NCI-H187 treated with DMSO at 0.1 percent for 48 hours (cell line): ENCODE measurements around the gene KCNQ5.

ENCODE experiments used
- DNase-seq: peaks from one replicate; lab custom pipeline; 2025; lab: John Stamatoyannopoulos, UW

The KCNQ5 gene

DNA sequence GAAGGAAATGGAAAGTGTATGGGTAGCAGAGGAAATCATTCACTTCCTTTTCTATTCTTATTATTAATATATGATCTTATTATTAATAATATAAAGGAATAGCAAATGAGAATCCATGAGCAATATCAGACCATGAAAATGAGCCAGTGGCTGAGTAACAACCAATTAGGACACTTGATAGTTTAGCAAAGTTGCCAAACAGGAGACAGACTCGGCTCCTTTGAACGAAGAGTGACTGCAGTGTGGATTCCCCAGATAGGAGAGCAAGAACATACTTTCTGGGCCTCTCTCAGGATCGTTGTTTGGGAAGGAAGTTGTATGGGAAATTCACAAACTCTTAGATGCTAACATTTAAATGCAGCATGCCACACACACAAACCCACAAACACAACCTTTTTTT, 381.4 kb downstream of the KCNQ5 start:
- DNase-seq: no peak

DNA sequence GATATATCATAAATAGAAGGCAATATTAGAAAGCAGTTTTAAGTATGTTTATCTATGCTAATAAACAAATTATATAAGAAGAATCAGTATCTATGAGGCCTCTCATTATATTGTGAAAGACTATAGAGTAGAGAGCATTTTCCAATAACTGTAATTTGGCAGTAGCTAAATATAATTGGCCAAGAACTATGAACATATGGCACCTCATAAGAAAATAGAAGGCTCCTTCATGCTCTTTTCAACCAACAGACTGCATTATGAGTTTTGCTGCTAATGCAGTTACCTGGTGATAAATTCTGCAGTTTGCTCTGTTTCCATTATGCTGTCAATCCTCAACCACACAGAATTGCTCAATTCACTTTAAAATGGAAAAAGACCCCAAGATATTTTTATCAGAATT, 382.4 kb downstream of the KCNQ5 start:
- no peak for DNase-seq

DNA sequence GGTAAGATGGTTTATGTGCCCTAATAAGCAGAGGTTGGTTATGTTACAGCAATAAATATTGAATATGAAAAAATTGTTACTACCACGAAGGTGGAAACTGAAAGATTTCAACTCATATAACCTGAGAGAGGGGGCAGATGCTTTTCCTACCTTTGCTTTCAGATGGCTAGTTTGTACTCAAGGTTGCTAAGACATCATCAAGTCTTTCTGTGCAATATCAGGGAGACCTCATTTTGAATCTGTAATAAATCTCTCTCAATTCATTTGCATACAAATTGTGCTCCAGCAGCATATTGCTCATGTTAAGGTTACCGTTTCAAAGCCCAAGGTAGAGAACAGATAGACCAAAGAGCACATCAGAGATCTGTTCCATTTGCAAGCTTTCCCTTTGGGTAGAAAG, 383.0 kb downstream of the KCNQ5 start:
- DNase-seq: no peak

DNA sequence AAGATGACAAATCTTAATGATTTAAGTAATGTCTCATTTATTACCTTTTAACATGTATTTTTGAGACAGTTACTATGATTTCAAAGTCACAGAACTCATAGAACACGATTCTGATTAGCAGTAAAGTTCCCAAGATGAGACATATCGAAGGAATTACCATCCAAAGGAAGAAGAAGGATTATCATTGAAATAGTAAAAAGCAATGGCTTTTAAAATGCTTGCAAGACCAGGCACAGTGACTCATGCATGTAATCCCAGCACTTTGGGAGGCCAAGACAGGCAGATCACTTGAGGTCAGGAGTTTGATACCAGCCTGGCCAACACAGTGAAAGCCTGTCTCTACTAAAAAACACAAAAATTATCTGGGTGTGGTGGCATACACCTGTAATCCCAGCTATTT, 384.3 kb downstream of the KCNQ5 start:
- DNase-seq: no peak

DNA sequence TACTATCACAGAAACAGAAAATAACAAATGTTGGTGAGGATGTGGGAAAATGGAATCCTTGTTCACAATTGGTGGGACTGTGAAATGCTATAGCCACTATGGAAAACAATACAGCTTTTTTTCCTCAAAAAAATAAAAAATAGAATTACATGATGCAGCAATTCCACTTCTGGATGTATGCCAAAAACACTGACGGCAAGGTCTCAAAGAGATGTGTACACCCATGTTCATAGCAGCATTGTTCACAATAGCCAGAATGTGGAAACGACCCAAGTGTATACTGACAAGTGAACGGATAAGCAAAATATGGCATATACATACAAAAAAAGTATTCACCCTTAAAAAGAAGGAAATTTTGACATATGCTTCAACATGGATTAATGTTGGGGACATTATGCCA, 390.1 kb downstream of the KCNQ5 start:
- DNase-seq: no peak

DNA sequence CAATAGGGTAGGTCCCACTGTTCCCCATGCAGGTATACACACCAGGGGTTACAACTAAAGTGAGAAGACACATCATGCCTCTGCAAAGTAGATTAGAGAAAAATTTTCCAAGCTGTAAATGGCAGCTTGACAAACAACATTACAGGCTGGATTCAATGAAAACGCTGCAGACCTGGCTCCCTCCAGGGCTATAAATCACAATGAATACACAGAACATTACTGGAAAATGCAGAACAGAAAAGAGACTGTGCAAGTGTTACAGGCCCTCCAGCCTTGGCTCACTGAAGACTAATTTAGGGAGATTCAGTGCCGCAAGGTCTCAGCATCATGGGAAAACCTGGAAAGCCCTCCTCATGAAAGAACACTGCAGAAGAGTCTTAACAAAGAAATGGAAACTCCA, 395.6 kb downstream of the KCNQ5 start:
- DNase-seq: no peak

DNA sequence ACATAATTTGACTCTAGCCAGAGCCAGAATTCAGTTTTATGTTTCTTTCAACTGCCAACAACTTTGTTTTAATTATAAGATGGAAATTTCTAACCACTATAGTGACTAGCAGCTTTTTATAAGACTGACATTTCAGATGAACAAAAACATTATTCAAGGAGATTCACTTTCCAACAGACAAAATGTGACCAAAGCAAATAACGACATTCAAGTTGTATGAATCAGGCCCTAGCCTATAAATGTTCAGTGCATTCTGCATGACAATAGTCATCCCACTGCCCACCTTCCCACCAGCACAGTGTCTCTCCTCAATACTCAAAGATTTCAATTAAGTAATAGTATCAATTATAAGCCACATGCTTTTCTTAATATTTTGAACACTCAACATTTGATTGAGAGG, 402.7 kb downstream of the KCNQ5 start:
- no peak for DNase-seq

DNA sequence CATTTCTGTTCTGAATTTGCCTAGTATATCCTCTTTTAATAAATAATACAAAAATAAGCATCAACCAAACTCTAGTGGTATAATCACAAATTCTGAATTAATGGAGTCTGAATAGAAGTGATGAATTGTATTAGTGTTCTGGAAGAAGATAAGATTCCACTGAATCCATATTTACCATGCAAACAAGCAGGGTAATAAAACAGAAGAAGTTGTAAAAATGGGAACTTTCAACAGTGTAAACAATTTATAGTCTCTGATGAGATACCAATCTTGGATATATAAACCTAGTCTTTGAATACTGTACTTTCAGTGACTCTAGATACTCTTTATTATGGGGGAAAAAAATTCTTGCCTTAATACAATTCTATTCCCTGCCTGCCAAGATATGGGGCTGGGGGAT, 405.8 kb downstream of the KCNQ5 start:
- no peak for DNase-seq

DNA sequence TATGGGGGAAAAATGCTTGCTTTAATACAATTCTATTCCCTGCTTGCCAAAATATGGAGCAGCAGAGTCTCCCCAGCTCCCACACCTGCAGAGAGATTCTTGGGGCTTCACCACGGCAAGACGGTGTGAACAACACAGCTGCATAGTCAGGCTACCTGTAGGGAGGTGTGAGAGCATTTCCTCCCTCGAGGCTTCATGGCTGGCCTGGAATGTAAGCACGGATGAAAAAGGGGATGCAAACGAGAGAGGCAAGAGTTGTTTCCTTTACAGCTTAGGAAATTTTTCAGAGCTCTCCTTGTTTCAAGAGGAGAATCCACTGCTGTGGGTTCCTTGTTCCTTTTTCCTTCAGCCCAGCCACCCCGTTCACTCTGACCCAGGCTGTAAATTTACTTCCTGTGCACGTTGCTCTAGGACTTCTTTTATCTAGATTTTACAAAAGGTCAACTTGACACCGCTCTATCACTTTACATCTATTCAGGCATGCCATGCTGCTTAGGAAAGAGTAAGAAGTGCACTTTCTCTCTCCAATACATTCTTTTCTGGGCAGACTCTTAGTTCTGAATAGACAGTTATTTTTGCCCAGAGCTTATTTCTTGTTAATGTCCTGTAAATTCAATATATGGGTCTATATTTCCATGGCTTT, 406.4 kb downstream of the KCNQ5 start:
- DNase-seq: no peak

DNA sequence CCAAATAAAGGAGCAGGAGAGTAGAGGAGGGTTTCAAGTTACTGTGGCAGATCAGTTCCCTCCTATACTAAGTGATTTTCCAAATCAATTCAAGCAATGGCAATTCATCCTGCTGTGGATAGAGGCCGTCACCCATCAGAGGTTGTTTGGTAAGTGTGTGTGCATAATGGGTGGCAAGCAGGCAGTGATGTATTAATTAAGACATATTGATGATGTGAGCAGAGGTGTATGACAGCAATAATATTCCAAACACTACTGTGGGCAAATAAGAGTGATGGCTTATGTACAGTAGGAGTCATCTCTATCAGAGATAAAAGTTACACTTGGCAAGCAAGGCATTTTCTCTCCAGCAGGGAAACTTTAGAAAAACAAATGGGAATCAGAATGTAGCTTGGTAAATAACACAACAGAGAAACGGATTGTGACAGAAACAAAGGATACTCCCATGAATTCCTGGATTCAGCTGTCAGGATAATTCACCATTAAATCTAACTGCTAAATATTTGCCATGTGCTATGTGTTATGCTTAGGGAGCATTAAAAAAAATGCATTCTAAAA, 407.1 kb downstream of the KCNQ5 start:
- DNase-seq: no peak

DNA sequence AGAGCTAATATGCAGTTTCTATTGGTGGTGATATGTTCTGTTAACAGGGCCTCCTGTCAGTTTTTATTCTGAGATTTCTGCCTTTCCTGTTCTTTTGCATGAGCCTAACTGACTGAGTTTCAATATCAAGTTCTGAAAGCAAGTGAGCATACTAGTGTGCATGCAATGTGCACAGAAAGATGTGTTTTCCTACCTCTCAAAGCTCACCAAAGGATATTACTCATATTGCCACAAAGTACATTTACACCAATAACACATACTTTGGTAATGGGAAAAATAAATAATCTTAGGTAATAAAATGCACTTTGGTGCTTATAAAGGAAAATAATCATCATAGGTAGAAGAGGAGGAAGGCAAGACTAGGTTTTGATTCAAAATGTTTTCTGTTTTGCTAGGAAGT, 408.4 kb downstream of the KCNQ5 start:
- DNase-seq: no peak

DNA sequence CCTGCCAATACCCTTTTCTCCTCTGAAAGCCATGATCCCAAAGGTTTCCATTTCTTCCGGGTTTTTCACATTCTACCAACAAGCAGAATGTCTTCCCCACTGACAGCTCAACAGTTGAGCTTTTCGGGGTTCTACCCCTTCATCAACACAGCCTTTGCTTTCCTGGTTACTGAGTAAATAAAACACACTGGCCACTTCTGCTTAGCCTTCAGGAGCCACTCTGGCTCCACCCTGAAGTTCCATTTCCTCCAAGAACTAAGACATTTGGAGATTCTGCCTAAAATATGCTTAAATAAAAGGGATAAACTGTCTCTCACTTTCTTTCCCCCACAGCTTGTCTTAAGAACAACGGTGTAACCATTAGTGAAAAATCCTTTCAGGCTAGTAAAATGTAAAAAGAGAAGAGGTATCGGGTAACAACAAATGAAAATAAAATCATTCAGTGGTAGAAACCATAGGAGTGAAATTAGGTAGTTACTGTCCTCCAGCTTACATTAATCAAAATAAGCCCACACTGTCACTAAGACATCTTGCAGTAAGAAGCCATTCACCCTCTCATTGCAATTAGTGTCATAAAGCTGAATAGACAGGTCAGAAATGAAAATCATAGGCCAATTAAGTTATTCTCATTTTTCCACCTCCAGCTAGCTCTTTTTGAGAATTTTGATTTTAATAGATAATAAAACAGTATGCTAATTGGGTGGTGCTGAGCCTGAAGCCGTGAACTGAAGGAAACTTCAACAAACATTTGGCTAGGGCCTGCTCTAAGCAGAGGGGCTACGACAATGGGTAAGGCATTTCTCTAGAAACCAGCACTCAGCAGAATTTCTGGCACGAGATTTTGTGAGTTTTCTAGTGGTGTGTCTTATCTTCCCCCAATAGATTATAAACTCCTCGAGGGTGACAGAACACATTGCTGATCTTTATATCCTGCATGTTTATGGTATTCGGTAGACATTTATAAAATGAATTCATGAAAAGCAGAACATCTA, 409.2 kb downstream of the KCNQ5 start:
- no peak for DNase-seq

DNA sequence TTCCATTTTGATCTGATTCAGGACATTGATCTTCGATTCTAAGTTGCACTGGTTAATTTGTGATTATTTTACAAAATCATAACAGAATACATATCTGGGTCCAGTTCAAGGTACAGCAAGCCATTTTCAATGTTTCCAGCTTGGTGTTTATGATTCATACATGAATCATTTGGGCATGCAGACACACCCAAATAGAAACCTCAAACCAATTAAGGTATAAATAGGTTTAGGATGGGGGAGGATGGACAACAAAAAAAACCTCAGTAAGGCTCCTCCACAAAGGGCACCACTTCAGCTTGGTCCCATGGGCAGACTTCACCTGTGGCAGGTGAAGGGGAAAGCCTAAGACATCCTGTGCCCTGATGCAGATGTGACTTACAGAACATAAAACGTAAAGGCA, 410.7 kb downstream of the KCNQ5 start:
- DNase-seq: no peak

DNA sequence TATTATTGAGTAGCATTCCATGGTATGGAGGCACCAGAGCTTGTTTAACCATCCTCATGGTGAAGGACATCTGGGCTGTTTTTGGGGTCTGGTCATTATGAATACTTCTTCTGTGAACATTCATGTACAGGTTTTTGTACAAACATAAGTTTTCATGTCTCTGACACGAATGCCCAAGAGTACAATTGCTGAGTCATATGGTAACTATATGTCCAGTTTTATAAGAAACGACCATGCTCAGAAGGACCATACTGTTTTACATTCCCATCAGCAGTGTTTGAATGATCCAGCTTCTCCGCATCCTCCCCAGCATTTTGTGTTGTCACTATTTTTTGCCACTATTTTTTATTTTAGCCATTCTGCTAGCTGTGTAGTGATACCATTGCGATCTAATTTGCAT, 414.8 kb downstream of the KCNQ5 start:
- no peak for DNase-seq

DNA sequence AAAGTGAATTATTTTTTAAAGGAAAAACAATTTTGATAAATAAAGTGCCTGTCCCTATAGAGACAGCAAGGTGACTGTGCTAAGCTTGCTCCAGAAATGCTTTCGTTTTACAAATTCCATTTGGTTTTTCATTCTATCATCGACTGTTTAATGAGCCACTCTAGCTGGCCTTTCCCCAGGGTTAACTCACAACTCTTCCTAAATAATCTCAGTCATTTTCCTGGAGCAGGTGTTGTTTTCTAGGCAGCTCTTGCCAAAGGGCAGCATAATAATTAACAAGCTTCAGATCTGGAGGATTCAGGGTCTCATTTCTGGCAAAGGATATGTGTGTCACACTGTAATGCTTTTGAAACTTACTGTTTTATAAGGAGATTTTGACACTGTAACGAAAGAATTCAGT, 419.2 kb downstream of the KCNQ5 start:
- DNase-seq: no peak

DNA sequence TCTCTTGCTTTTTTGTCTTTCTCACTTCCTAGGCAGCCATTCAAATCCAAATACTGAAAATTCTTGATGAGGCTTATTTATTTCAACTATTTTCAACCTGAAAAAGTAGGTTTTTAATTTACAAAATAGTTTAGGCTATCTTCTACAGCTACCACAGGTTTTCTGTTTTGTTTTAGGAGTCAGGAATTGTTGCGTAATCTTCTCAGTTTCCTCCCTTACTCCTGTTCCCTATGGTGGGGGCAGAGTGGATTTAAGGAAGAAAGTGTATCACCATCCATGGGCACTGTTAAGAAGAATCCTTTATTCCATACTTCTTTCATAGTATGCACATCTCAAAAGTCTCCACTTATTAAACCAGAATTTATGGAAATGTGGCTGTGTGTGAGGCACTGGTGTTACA, 421.0 kb downstream of the KCNQ5 start:
- DNase-seq: no peak

DNA sequence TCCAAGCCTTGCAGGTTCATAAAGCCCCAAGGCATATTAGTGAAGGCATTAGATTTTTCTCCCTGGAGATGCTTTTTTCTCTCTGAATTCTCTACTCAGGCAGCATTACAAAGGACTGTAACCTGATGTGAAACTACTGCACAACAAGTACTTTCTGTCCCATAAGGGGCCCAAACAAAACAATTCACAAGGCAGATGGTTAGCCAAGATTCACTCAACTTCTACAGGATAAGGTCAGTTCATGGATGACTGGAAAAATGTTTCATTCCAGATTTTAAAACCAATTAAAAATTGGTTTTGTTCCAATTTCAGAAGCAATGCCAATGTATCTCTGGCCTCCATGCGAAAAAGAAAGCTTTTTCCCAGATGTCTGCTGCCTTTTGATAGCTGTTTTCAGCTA, 421.6 kb downstream of the KCNQ5 start:
- no peak for DNase-seq

DNA sequence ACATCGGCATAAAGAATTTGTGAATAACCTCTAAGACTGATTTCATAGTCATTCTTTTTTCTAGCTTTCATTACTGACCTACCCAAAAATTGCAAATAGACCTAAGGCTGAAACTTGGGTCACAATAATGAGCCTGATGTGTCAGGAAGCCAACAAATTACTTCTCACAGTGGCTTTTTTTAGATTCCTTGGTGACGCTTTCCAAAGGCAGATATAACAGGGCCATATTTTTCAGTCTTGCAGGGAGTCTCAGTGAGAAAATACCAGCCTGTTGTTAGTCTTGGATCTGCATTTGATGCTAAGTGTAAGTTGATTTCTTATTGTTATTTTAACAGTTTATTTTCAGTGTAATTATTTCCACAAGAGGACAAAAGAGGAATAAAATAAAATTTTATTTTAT, 423.7 kb downstream of the KCNQ5 start:
- no peak for DNase-seq

DNA sequence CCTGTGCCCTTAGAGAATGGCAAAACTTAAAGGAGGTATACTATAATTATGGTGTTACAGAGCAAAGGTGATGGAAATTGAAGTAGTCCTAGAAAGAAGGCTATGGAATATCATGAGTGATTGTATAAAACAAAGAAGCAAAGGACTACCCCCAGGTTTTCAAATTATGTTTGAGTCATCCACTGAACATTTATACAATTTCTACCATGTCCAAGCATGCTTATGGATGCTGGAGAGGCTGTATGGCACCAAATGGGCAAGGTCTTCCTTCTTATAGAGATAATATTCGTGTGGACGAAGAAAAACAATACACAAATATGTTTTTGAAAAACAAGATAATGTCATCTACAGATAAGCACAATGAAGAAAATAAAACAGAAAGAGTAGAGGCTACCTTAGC, 425.9 kb downstream of the KCNQ5 start:
- DNase-seq: no peak

DNA sequence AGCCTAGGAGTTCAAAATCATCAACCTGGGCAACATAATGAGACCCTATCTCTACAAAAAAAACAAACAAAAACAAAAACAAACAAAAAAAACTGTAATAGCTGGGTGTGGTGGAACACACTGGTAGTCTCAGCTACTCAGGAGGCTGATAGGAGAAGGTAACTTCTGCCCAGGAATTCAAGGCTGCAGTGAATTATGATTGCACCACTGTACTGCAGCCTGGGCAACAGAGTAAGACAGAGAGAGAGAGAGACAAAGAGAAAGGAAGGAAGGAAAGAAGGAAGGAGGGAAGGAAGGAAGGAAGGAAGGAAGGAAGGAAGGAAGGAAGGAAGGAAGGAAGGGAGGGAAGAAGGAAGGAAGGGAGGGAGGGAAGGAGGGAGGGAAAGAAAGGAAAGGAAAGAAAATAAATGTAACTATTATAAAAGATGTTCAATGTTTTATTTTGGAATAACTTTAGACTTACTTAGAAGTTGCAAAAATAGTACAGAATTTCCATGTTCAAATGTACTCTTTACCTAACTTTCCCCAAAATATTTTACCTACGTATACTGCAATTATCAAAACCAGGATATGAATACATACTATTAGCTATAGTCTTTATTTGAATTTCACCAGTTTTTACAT, 428.2 kb downstream of the KCNQ5 start:
- DNase-seq: no peak

DNA sequence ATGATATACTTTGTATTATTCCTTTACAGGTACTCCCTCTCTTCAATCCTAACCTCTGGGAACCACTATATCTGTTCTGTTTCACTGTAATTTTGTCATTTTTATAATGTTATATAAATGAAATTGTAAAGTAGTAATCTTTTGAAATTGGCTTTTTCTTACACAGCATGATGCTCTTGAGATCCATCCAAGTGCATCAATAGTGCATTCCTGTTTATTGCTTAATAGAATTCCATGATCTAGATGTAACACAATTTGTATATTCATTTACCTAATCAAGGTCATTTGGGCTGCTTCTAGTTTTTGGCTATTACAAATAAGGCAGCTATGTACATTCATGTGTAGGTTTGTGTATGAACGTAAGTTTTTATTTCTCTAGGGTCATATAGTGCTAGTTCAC, 428.8 kb downstream of the KCNQ5 start:
- DNase-seq: no peak

DNA sequence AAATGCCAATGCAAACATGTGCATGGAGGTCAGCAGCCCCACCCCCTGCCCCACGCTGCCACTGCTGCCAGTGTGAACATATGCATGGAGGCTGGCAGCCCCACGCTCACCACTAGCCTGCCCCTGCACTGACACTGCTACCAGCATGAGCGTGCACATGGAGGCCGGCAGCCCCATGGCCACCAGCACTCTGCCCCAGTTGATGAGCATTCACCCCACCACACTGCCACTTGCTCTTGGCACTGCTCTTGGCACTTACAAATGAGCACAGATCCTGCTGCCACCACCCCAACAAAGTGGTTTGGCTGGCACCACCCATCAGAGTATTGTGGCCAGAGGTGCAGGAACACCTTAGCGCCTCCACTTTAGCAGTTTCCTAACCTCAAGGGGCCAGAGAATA, 429.3 kb downstream of the KCNQ5 start:
- no peak for DNase-seq

DNA sequence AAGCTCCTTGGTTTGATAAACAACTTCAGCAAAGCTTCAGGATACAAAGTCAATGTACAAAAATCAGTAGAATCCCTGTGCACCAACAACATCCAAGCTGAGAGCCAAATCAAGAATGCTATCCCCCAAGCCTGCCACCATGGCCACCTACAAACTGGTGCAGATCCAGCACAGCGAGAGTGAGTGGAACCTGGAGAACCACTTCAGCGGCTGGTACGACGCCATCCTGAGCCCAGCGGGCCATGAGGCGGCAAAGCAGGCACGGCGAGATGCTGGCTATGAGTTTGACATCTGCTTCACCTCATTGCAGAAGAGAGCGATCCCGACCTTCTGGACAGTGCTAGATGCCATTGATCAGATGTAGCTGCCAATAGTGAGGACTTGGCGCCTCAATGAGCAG, 433.1 kb downstream of the KCNQ5 start:
- no peak for DNase-seq
